Lower leg skin (tissue), 3 donors: ENCODE measurements around the gene SSX2IP.
"Not testable (repeated sequence)": the region's sequence is repeated elsewhere in the genome, so short reads cannot be mapped to it uniquely, and the experiment has no call there.

Source experiments
- CTCF ChIP-seq, 3 donors: fragments of 450-650 bp; IDR thresholded peaks; one replicate each; pipeline ENCODE4 v1.5.1; 2016; ENCODE audit warnings: antibody characterized with exemption in 3 of 3, mild to moderate bottlenecking in 3 of 3, moderate library complexity in 2 of 3
- POLR2A ChIP-seq, 2 donors: fragments of 450-650 bp; IDR thresholded peaks; one replicate each; pipeline ENCODE4 v1.6.1; 2016 to 2017; ENCODE audit warnings: antibody characterized with exemption in 2 of 2, mild to moderate bottlenecking in 1 of 2, moderate library complexity in 1 of 2

GRCh38 chr1:84594959-84595358 is 95.3 kb downstream of the SSX2IP start:
- TF ChIP-seq CTCF, POLR2A (IDR thresholded peaks at IDR 0.05): not testable (repeated sequence)
